ENCODE data around the gene ASMTL.

GRCh38 chrX:1462110-1462509, 9.4 kb upstream of the ASMTL start:
- no peak for TF ChIP-seq CTCF (IDR thresholded peaks at IDR 0.05)
- TF ChIP-seq POLR2A (IDR thresholded peaks at IDR 0.05), result no peak
- TF ChIP-seq EP300 (IDR thresholded peaks at IDR 0.05), result no peak

All from gastroesophageal sphincter (tissue), 3 donors.